ENCODE results near the gene ELL2. TPM values are rescaled to one million over a fixed set of nuclear protein-coding genes. Genes with fewer than 3 reads are reported as not detected.
"Not testable (repeated sequence)": the region's sequence is repeated elsewhere in the genome, so short reads cannot be mapped to it uniquely, and the experiment has no call there.

Gene ELL2
- total RNA-seq, 2 experiments from 2014 or later, result 11.6 to 15.0 TPM

DNA sequence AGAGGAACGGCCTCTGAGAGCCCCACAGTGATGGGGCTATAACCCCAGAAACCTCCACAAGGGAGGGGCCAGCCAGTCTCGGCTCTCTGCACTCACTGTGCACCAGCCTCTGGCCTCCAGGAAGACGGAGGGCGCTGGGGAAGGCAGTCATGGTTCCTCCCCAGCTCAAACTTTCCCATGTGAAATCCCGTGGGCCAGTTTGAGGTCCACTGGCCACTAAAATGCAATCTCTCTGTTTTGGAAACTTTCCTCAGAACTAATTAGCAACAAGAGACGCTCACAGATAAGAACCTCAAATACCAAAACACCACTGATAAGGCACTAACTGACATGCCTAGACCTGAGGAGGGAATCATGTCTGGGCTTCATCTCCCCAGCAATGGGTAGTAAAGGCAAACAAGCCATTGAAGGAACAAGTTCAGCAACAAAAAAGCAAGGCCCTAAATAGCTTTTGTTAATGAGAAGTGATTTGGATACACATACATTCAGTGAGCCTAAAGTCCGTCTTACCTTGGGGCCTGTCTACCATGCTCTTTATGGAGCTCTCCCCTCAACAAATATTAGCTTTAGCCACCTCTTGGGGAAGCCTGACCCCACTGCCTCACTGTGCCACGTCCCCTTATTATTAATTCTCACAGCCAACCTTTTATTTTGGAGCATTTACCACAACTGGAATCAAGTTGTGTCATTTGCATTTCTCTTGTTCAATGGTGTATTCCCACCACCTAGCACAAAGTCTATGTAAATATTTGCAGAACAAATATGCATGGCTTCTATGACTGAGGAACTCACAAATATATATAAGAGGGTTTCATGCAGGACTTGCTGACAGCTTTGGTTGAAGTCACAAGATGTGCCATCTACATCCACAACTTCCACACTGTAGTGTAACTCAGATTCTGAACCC, 83.0 kb downstream of the ELL2 start:
- Mint-ChIP-seq H3K4me3 (no peak overlapping the region), H3K36me3 (no peaks in the 10 kb centered on the region), H3K9me3 (no peaks in the 10 kb centered on the region), H3K27me3 (peaks cover 4% of the 10 kb centered on the region), H3K4me1 (no peaks in the 10 kb centered on the region), H3K27ac (no peak overlapping the region)
- POLR2A ChIA-PET, result no interaction called here
- no peak for DNase-seq
- ATAC-seq (ENCODE audit: low read depth), result no peak

DNA sequence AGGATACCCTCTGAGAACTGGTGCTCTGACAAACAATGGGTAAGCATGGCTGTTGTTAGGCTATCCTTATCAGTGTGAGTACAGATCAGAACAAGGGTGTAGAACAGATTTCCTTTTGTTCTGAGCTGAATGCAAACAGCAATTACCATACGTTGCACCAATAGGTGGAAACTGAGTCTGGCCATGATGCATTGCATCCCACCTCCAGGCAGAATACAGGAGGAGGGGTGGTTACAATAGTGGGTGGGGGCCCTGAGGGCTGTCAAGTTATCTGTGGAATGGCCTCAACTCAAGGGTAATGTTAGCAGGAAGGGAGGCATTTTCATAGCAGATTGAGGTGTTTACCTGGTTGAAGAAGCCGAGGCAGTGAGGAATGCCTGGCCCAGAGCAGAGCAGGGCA, 84.9 kb downstream of the ELL2 start:
- H3K27ac Mint-ChIP-seq, result no peak overlapping the region
- H3K4me3 Mint-ChIP-seq, result no peak overlapping the region
- DNase-seq, result no peak
- POLR2A ChIA-PET, result no interaction called here
- peaks cover 1% of the 10 kb centered on the region for H3K4me1 Mint-ChIP-seq
- peaks cover 4% of the 10 kb centered on the region for H3K27me3 Mint-ChIP-seq
- no peaks in the 10 kb centered on the region for H3K36me3 Mint-ChIP-seq
- H3K9me3 Mint-ChIP-seq, result no peaks in the 10 kb centered on the region
- ATAC-seq (ENCODE audit: low read depth), result no peak

DNA sequence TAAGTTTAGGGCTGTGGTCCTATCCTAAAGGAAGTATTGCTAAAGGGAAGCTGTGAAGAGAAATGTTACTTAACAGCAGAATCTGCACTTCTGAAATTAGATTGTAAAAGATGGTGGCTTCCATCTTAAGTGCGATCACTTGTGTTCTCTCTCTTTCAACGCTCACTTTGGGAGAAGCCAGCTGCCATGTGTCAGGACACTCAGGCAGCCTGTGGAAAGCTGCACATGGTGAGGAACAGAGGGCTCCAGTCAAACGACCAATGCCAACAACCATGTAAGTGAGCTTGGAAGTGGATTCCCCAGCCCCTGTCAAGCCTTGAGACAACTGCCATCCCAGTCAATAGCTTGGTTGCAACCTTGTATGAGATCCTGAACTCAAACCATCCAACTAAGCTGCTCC, 87.4 kb downstream of the ELL2 start:
- Mint-ChIP-seq H3K4me1 (peaks cover 19% of the 10 kb centered on the region), H3K9me3 (no peaks in the 10 kb centered on the region), H3K27ac (no peak overlapping the region), H3K4me3 (no peak overlapping the region), H3K36me3 (no peaks in the 10 kb centered on the region), H3K27me3 (peaks cover 4% of the 10 kb centered on the region)
- POLR2A ChIA-PET, result no interaction called here
- DNase-seq, result no peak
- ATAC-seq (ENCODE audit: low read depth), result no peak

DNA sequence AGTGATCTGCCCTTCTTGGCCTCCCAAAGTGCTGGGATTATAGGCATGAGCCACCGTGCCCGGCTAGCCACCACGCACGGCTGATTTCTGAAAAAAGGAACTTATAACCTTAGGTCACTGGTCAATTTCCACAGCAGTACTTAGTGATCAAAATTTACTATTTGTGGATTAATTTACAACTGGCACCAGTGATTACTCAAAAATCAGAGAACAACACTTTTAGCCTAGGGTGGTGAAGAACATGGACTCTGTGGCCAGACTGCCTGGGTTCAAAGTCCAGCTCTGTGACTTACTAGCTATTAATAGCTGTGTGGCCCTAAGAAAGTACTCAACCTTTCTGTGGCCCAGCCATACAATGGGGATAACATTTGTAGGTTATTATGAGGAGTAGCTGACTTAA, 88.3 kb downstream of the ELL2 start:
- Mint-ChIP-seq H3K9me3 (no peaks in the 10 kb centered on the region), H3K4me3 (no peak overlapping the region), H3K36me3 (no peaks in the 10 kb centered on the region), H3K27me3 (peaks cover 4% of the 10 kb centered on the region), H3K4me1 (peaks cover 26% of the 10 kb centered on the region), H3K27ac (no peak overlapping the region)
- ATAC-seq (ENCODE audit: low read depth) (no peak), DNase-seq (no peak)
- POLR2A ChIA-PET, result no interaction called here

DNA sequence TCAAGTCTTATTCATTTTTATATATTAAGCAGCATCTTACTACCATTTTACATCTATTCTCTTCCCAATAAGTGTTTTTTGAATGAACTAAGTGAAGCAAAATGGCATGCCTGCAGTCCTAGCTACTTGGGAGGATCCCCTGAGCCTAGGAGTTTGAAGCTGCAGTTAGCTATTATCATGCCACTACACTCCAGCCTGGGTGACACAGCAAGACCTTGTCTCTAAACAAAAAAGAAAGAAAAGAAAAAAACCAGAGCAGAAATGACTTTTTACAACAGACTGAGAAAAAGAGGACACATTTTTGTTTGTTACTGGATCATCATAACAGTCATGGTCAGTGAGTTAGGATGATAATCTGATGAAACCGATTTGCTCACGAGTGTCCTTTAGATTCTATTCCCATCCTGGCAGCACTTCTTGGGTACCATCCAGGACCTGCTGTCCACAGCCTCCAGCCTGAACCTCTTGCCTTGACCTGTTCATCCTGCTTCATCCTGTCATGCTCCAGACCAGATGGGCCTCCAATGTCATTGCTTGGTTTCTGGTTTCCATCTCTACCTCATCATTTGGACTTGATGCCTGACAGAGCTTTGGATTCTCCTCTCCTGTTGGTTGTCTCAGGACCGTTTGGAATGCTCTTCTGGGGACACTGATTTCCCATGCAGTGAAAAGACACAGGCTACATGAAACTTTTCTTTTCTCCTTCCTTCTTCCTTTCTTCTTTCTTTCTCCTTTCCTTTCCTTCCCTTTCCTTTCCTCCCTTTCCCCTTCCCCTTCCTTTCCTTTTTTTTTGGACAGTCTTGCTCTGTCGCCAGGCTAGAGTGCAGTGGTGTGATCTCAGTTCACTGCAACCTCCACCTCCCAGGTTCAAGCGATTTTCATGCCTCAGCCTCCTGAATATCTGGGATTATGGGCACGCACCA, 89.0 kb downstream of the ELL2 start:
- H3K27ac Mint-ChIP-seq, result no peak overlapping the region

DNA sequence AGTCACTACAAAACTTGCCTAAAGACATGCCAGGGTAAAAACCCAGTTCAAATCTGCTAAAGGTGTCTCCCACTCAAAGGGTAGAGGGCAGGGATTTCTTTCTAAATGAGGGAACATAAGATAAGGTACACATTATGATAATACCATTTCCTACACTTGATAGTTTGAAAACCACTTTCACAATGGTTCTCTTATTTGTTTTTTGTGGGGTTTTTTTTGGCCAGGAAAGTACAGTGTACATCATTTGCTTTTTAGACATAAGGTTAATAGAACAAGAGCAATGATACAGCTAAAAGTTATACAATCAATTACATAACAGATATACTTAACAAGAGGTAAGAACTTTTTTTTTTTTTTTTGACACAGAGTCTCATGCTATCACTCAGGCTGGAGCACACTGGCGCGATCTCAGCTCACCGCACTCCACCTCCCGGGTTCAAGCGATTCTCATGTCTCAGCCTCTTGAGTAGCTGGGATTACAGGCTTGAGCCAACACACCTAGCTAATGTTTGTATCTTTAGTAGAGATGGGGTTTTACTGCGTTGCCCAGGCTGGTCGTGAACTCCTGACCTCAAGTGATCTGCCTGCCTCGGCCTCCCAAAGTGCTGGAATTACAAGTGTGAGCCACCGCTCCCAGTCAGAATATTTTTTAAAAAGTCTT, 90.4 kb downstream of the ELL2 start:
- H3K4me1 Mint-ChIP-seq, result peaks cover 26% of the 10 kb centered on the region
- ATAC-seq (ENCODE audit: low read depth) (no peak), DNase-seq (no peak)
- H3K9me3 Mint-ChIP-seq, result peaks cover 3% of the 10 kb centered on the region
- POLR2A ChIA-PET, result interaction anchor here (0.6 to 0.7 kb wide), 2 partner anchors 749 to 892 kb away, joined by 3 read pairs; no protein-coding TSS in a partner anchor
- H3K27ac Mint-ChIP-seq, result no peak overlapping the region
- peak overlapping the region; percentile 71 for H3K4me3 Mint-ChIP-seq
- H3K36me3 Mint-ChIP-seq, result peaks cover 4% of the 10 kb centered on the region
- peaks cover 4% of the 10 kb centered on the region for H3K27me3 Mint-ChIP-seq

More for the DNA sequence above, 89.0 kb downstream of the ELL2 start:
- peaks cover 2% of the 10 kb centered on the region for H3K36me3 Mint-ChIP-seq
- no peak for ATAC-seq (ENCODE audit: low read depth)
- peaks cover 2% of the 10 kb centered on the region for H3K9me3 Mint-ChIP-seq
- DNase-seq, result no peak
- H3K4me1 Mint-ChIP-seq, result peaks cover 26% of the 10 kb centered on the region
- no peak overlapping the region for H3K4me3 Mint-ChIP-seq
- POLR2A ChIA-PET, result no interaction called here
- peaks cover 4% of the 10 kb centered on the region for H3K27me3 Mint-ChIP-seq

DNA sequence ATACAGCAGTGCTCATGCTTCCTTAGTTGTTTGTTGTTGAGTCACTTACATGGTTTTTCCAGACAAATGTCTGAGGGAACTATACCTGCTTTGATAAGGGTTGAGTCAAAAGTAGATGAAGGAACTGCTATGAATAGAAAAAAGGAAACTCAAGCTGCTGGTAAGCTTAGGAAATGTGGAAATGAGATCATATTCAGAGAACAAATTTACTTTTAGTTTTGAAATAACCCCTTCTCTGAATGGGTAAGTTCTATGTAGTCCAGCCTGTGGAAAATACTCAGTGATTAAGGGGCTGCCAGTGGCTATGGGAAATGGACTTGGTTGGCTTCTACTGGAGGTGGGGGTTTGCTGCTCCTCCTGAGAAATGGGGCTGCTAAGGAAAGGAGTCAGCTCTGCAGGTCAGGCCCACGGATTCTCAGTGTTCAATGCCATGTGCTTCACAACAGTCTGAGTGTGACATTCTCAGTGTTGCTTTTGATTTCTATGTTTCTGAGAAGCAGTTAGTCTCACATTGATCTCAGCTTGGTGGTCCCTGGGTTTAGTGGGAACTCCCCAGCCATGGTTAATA, 91.5 kb downstream of the ELL2 start:
- Mint-ChIP-seq H3K36me3 (peaks cover 4% of the 10 kb centered on the region), H3K4me3 (peak overlapping the region; percentile 71), H3K4me1 (peaks cover 26% of the 10 kb centered on the region), H3K9me3 (peaks cover 3% of the 10 kb centered on the region), H3K27ac (peak overlapping the region; percentile 85), H3K27me3 (no peaks in the 10 kb centered on the region)
- no peak for DNase-seq
- POLR2A ChIA-PET, result interaction anchor here (1.2 to 1.9 kb wide), 5 partner anchors 10 to 938 kb away, joined by 3 to 9 read pairs (median 4); partner anchors contain the start of genes ELL2 and ERAP1
- peak; percentile 50 for ATAC-seq (ENCODE audit: low read depth)

DNA sequence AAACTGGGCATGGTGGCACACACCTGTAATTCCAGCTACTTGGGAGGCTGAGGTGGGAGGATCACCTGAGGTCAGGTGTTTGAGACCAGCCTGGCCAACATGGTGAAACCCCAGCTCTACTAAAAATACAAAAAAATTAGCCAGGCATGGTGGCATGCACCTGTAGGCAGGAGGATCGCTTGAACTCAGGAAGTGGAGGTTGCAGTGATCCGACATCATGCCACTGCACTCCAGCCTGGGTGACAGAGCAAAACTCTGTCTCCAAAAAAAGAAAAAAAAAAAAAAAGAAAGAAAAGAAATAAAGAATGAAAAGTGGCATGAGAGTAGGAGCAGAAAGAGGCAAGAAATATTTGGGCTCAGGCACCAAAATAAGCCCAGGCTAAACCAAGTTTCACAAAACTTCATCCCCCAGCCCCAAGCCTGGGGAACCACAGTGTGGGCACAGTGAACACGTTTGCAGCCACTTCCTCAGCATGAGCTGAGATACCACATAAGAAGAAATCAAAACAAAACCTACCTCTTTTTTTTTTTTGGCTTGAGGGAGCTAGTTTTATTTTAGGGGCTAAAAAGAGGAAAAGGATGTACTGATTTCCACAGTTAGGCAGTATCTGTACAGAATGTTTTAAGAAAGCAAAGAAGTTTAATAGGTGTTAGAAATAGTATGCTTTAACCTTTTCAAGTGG, 92.3 kb downstream of the ELL2 start:
- H3K36me3 Mint-ChIP-seq, H3K9me3 Mint-ChIP-seq, H3K27me3 Mint-ChIP-seq: not testable (repeated sequence)
- H3K27ac Mint-ChIP-seq, result peak overlapping the region; percentile 45
- DNase-seq, result peak; percentile 78
- H3K4me1 Mint-ChIP-seq, result peaks cover 26% of the 10 kb centered on the region
- peak; percentile 86 for ATAC-seq (ENCODE audit: low read depth)
- POLR2A ChIA-PET, result interaction anchor here (0.7 to 1.9 kb wide), 10 partner anchors 9 to 1902 kb away, joined by 3 to 9 read pairs (median 4); partner anchors contain the start of genes ELL2 and ERAP1
- peak overlapping the region; percentile 44 for H3K4me3 Mint-ChIP-seq

DNA sequence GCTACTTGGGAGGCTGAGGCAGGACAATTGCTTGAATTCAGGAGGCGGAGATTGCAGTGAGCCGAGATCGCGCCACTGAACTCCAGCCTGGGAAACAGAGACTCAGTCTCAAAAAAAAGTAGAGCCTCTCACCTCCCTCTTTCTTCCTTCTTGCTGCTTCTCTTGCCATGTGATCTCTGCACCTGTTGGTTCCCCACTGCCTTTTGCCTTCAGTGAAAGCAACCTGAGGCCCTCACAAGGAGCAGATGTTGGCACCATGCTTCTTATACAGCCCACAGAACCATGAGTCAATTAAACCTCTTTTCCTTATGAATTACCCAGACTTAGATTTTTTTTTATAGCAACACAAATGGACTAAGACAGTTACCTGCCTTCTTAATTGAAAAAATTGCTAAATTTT, 93.5 kb downstream of the ELL2 start:
- no peak overlapping the region for H3K4me3 Mint-ChIP-seq
- H3K27ac Mint-ChIP-seq, result no peak overlapping the region
- DNase-seq (no peak), ATAC-seq (ENCODE audit: low read depth) (no peak)
- H3K9me3 Mint-ChIP-seq, result peaks cover 3% of the 10 kb centered on the region
- peaks cover 4% of the 10 kb centered on the region for H3K36me3 Mint-ChIP-seq
- POLR2A ChIA-PET, result no interaction called here
- H3K27me3 Mint-ChIP-seq, result no peaks in the 10 kb centered on the region
- H3K4me1 Mint-ChIP-seq, result peaks cover 26% of the 10 kb centered on the region

DNA sequence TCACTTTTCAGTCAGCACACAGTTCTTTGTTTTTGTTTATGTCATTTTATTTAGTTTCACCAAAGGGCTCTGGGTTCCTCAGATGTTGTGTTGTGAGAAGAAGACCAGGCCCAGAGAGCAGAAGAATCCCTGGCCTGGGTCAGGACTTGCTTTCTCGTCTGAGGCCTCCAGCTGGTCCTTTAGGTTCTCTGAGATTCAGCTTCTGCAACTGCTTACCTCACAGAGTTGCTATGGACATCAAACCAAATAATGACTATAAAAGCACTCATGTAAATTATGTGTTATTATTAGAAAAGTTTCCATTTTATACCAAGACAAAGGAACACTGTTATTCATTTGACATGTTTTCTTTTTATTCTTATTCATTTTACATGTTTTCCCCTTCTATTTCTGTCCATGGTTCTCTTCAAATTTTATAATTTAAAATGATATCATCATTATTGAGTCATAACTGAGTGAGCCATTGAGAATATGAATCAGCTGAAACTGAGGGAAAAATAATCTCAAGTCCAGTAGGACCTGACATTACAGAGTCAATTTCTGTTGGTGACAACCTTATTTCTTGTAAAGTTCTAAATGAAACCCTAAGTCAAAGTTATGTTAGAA, 95.1 kb downstream of the ELL2 start:
- Mint-ChIP-seq H3K4me1 (peaks cover 36% of the 10 kb centered on the region), H3K27ac (no peak overlapping the region), H3K36me3 (peaks cover 4% of the 10 kb centered on the region), H3K9me3 (peaks cover 3% of the 10 kb centered on the region), H3K27me3 (no peaks in the 10 kb centered on the region), H3K4me3 (no peak overlapping the region)
- no peak for DNase-seq
- no peak for ATAC-seq (ENCODE audit: low read depth)
- POLR2A ChIA-PET, result no interaction called here

DNA sequence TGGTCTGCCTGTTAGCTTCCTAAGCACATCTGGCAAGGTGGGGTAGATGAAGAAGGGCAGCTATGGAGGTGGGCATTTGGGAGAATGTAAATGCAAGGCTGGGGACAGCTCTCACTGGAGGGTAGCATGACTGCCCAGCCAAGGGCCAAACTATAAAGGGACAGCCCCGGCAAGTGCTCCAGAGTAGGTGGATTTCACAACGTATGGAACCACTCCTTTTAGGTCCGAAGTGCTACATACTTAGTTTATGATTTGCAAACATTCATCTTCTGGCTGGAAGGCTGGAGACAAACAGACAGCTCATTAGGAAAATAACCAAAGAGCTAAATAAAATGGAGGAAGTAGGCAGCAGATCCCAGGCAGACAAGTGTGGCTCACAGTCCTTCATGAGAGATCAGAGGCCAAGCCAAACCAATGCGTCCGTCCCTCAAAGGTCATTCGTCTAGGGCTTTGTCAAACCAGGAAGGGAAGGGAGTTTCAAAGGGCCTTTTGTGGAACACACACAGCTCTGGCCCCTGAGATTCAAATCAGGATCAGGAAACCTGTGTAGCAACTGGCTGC, 96.6 kb downstream of the ELL2 start:
- peaks cover 32% of the 10 kb centered on the region for H3K4me1 Mint-ChIP-seq

DNA sequence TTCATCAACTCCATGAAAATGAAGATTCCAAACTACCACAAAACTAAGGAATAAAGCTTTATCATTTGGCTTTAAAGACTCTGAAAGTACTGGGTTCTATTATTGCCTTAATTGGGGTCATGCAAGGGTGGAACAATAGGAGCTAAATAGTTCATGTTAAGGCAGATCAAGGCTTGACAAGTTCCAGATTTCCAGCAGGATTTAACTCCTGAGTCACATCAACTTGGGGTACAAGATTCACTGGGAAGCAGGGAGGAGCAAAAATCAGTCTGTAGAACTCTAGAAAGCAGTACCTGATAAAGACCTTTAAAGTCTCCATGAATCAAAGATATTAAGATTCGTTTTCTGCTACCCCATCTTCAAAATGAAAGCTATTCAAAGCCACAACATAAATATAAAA, 97.2 kb downstream of the ELL2 start:
- ATAC-seq (ENCODE audit: low read depth), result no peak
- POLR2A ChIA-PET, result no interaction called here
- H3K27me3 Mint-ChIP-seq, result no peaks in the 10 kb centered on the region

More for the DNA sequence above, 96.6 kb downstream of the ELL2 start:
- POLR2A ChIA-PET, result no interaction called here
- Mint-ChIP-seq H3K4me3 (no peak overlapping the region), H3K27me3 (no peaks in the 10 kb centered on the region), H3K27ac (no peak overlapping the region), H3K36me3 (peaks cover 4% of the 10 kb centered on the region), H3K9me3 (peaks cover 3% of the 10 kb centered on the region)
- no peak for ATAC-seq (ENCODE audit: low read depth)
- no peak for DNase-seq

More for the DNA sequence above, 97.2 kb downstream of the ELL2 start:
- DNase-seq, result no peak
- Mint-ChIP-seq H3K27ac (no peak overlapping the region), H3K36me3 (peaks cover 4% of the 10 kb centered on the region), H3K4me1 (peaks cover 28% of the 10 kb centered on the region), H3K4me3 (no peak overlapping the region), H3K9me3 (peaks cover 3% of the 10 kb centered on the region)
